Measurements from ENCODE around the gene RUNX2.
A peak's percentile ranks its signal among the peaks of the same experiment; 100 is the strongest.

Gene RUNX2

GRCh38 chr6:45327956-45328522 lies at the start of gene RUNX2:
Gene RUNX2, plus strand, starts transcription at chr6:45328330. Its CDS starts 397 bp downstream, at chr6:45328727.
- Histone ChIP-seq H3K9me3 (ENCODE audit: control insufficient read depth, insufficient read depth, low read depth, low read length) (no peaks in the 10 kb centered on the region), H3K27ac (ENCODE audit: extremely low read depth, low read depth, low read length) (peak within 1 kb of the TSS; percentile 13; the same call in 1 of the 2 replicates), H3K4me3 (ENCODE audit: low read depth, low read length) (no peak within 1 kb of the TSS), H3K36me3 (ENCODE audit: control insufficient read depth in 2 of 2, insufficient read depth in 1 of 2, low read length in 2 of 2) (no peaks in the 10 kb centered on the region), H3K4me1 (ENCODE audit: control insufficient read depth, insufficient read depth, low read length) (peaks cover 15% of the 10 kb centered on the region)
- ChIA-PET POLR2A (no interaction called here), CTCF (interaction anchor here (0.6 kb wide), 1 partner anchor 9 kb away, joined by 3 read pairs; no protein-coding TSS in a partner anchor)
- TF ChIP-seq PRDM2 (tag by site-specific recombination; IDR thresholded peaks at IDR 0.05; ENCODE audit: borderline replicate concordance): no peak
- 0 out of 2 replicates have a peak, but pooled peaks have one; percentile 34 for TF ChIP-seq PRDM1 (tag by site-specific recombination; IDR thresholded peaks at IDR 0.05)
- peak; percentile 37; the same call in 1 of the 2 replicates for TF ChIP-seq PRDM10 (tag by site-specific recombination; IDR thresholded peaks at IDR 0.05)
- no peak for TF ChIP-seq KLF16 (tag by site-specific recombination; IDR thresholded peaks at IDR 0.05)
- TF ChIP-seq ZBTB21 (tag by site-specific recombination; IDR thresholded peaks at IDR 0.05): peak; percentile 49; the same call in 1 of the 2 replicates
- TF ChIP-seq ZNF324 (tag by site-specific recombination; IDR thresholded peaks at IDR 0.05): no peak
- no peak for TF ChIP-seq ZNF571 (tag by site-specific recombination; IDR thresholded peaks at IDR 0.05)
- 0 out of 2 replicates have a peak, but pooled peaks have one; percentile 31 for TF ChIP-seq ZNF335 (tag by site-specific recombination; conservative IDR thresholded peaks at IDR 0.05)
- no peak for TF ChIP-seq ZNF677 (tag by site-specific recombination; IDR thresholded peaks at IDR 0.05)
- TF ChIP-seq ZNF544 (tag by site-specific recombination; IDR thresholded peaks at IDR 0.05): no peak

GRCh38 chr6:45278367-45278766 lies 49.8 kb upstream of the RUNX2 start:
- no peaks in the 10 kb centered on the region for H3K36me3 ChIP-seq (ENCODE audit: control insufficient read depth in 2 of 2, insufficient read depth in 1 of 2, low read length in 2 of 2)
- H3K4me1 ChIP-seq (ENCODE audit: control insufficient read depth, insufficient read depth, low read length): no peaks in the 10 kb centered on the region
- H3K27ac ChIP-seq (ENCODE audit: extremely low read depth, low read depth, low read length): no peak overlapping the region
- H3K9me3 ChIP-seq (ENCODE audit: control insufficient read depth, insufficient read depth, low read depth, low read length): no peaks in the 10 kb centered on the region
- no peak overlapping the region for H3K4me3 ChIP-seq (ENCODE audit: low read depth, low read length)
- CTCF ChIA-PET: interaction anchor here (0.7 kb wide), 1 partner anchor 310 kb away, joined by 3 read pairs; no protein-coding TSS in a partner anchor
- POLR2A ChIA-PET: no interaction called here
- TF ChIP-seq ATF2 (tag by site-specific recombination; IDR thresholded peaks at IDR 0.05; ENCODE audit: low read depth) (peak; percentile 67; the same call in 1 of the 2 replicates), ZNF37A (tag by site-specific recombination; IDR thresholded peaks at IDR 0.05) (no peak), ZNF785 (tag by site-specific recombination; IDR thresholded peaks at IDR 0.05) (no peak), ZFP41 (tag by site-specific recombination; IDR thresholded peaks at IDR 0.05; ENCODE audit: borderline replicate concordance) (no peak), ZNF335 (tag by site-specific recombination; conservative IDR thresholded peaks at IDR 0.05) (peak; percentile 55; the same call in 1 of the 2 replicates), ZNF473 (tag by site-specific recombination; IDR thresholded peaks at IDR 0.05) (no peak), SP3 (tag by site-specific recombination; IDR thresholded peaks at IDR 0.05) (no peak), WT1 (tag by site-specific recombination; IDR thresholded peaks at IDR 0.05) (no peak), ZSCAN30 (tag by site-specific recombination; IDR thresholded peaks at IDR 0.05) (no peak)
